ENCODE data around the gene CYP1A1. TPM values are rescaled to one million over a fixed set of nuclear protein-coding genes. Genes with fewer than 3 reads are reported as not detected.

CYP1A1 gene
- total RNA-seq, 1 experiment from 2014 or later = 0.15 TPM

- in situ Hi-C loops (cut with HindIII; ENCODE audit: low pct_unique_long_range_greater_than_20kb, low sequenced_read_pairs) = no loop called here
These were observed 1.5 kb downstream of the CYP1A1 start for GRCh38 chr15:74723754-74724334.

GRCh38 chr15:74723187-74723586 is 2.1 kb downstream of the CYP1A1 start:
- TF ChIP-seq POLR2AphosphoS5 (IDR thresholded peaks at IDR 0.05; ENCODE audit: low read depth, low read length) = no peak
- TF ChIP-seq SIN3A (IDR thresholded peaks at IDR 0.05; ENCODE audit: borderline replicate concordance, insufficient read depth, low read depth, low read length) = no peak
- TF ChIP-seq REST (IDR thresholded peaks at IDR 0.05; ENCODE audit: insufficient read depth in 1 of 2, low read depth in 2 of 2, low read length in 1 of 2) = no peak
- no peak for TF ChIP-seq TCF7L2 (IDR thresholded peaks at IDR 0.05; ENCODE audit: low read depth, low read length)
- TF ChIP-seq CTCF (IDR thresholded peaks at IDR 0.05) = no peak
- intact Hi-C loops (cut with micrococcal nuclease; ENCODE audit: unreplicated experiment) = no loop called here
- Histone ChIP-seq H3K27ac (ENCODE audit: low read length) (no peak overlapping the region), H3K27me3 (ENCODE audit: control insufficient read depth, insufficient read depth, low read length) (peaks cover 2% of the 10 kb centered on the region; the same call in 1 of the 2 replicates), H3K4me3 (ENCODE audit: low read depth in 2 of 2, low read length in 2 of 2) (no peak overlapping the region), H3K36me3 (ENCODE audit: control insufficient read depth, insufficient read depth, low read length) (no peaks in the 10 kb centered on the region), H3K4me1 (ENCODE audit: control insufficient read depth, insufficient read depth, low read length) (no peaks in the 10 kb centered on the region), H3K9me3 (ENCODE audit: control insufficient read depth, insufficient read depth, low read depth, low read length) (no peaks in the 10 kb centered on the region)
- ChIA-PET POLR2A (interaction anchor here (0.6 kb wide), 2 partner anchors 71 to 170 kb away, joined by 5 to 6 read pairs; no protein-coding TSS in a partner anchor), CTCF (no interaction called here)
- in situ Hi-C loops (cut with HindIII; ENCODE audit: low pct_unique_long_range_greater_than_20kb, low sequenced_read_pairs) = no loop called here
- no peak for ATAC-seq
- BruUV-seq (replicated peaks) = no TSS peak
- no peak for DNase-seq (ENCODE audit: low read depth, low spot score)

More at GRCh38 chr15:74723754-74724334, 1.5 kb downstream of the CYP1A1 start:
- Histone ChIP-seq H3K4me1 (ENCODE audit: control insufficient read depth, insufficient read depth, low read length) (no peaks in the 10 kb centered on the region), H3K36me3 (ENCODE audit: control insufficient read depth, insufficient read depth, low read length) (no peaks in the 10 kb centered on the region), H3K4me3 (ENCODE audit: low read depth in 2 of 2, low read length in 2 of 2) (no peak overlapping the region), H3K9me3 (ENCODE audit: control insufficient read depth, insufficient read depth, low read depth, low read length) (no peaks in the 10 kb centered on the region), H3K27ac (ENCODE audit: low read length) (no peak overlapping the region), H3K27me3 (ENCODE audit: control insufficient read depth, insufficient read depth, low read length) (peaks cover 2% of the 10 kb centered on the region; the same call in 1 of the 2 replicates)
- no peak for TF ChIP-seq TCF7L2 (IDR thresholded peaks at IDR 0.05; ENCODE audit: low read depth, low read length)
- no peak for TF ChIP-seq SIN3A (IDR thresholded peaks at IDR 0.05; ENCODE audit: borderline replicate concordance, insufficient read depth, low read depth, low read length)
- TF ChIP-seq REST (IDR thresholded peaks at IDR 0.05; ENCODE audit: insufficient read depth in 1 of 2, low read depth in 2 of 2, low read length in 1 of 2) = no peak
- TF ChIP-seq CTCF (IDR thresholded peaks at IDR 0.05) = no peak
- TF ChIP-seq POLR2AphosphoS5 (IDR thresholded peaks at IDR 0.05; ENCODE audit: low read depth, low read length) = no peak
- intact Hi-C loops (cut with micrococcal nuclease; ENCODE audit: unreplicated experiment) = no loop called here
- peak; percentile 34; the same call in 1 of the 2 replicates for ATAC-seq
- peak; percentile 32 for DNase-seq (ENCODE audit: low read depth, low spot score)
- CTCF ChIA-PET = no interaction called here
- BruUV-seq (replicated peaks) = no TSS peak
- POLR2A ChIA-PET = interaction anchor here (0.6 kb wide), 2 partner anchors 71 to 170 kb away, joined by 5 to 6 read pairs; no protein-coding TSS in a partner anchor

Data from Panc1 (cell line).